ENCODE results near the gene ADAMTSL2. TPM values are rescaled to one million over a fixed set of nuclear protein-coding genes. Genes with fewer than 3 reads are reported as not detected.

The ADAMTSL2 gene
- total RNA-seq, 4 donors from 2014 or later, result 11.1 to 38.9 (median 26.9) TPM

DNA sequence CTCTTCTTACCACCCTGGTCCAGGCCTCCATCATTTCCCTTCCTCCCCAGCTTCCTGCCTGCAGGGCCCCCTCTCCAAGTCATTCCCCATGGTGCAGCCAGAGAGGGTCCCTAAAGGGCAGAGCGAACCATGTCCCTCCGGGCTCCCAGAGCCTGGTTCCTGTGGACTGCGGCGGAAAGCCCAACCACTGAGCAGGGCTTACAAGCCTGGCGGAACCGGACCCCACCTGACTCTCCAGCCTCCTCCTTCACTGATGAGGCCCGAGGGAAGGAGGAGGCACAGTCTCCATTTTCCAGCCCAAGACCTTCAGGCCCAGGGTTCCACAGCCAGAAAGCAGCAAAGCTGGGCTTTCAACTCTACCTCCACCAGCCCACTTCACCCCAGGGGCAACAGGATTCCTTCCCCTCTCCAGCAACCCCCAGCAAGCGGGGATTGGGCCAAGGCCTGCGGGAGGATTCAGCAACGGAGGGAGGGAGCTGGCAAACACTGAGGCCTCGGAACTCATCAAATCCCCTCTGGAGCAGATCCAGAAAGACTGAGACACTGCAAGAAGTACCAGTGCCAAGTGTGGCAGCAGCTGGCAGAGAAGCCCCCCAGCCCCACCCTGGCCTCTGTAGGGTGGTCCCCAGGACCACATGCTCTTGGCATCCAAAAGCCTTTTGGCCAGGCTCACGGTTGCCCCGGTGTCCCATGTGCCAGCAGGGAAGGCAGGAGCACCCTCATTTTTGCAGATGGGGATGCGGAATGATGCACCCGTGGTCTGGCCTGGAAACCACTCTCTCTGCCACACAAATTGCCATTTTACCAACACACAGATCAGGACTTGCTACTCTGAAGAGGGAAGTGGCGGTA, 71.6 kb downstream of the ADAMTSL2 start:
- TF ChIP-seq POLR2A (IDR thresholded peaks at IDR 0.05) (no peak), EP300 (IDR thresholded peaks at IDR 0.05) (no peak)
- TF ChIP-seq, protein P1, sequence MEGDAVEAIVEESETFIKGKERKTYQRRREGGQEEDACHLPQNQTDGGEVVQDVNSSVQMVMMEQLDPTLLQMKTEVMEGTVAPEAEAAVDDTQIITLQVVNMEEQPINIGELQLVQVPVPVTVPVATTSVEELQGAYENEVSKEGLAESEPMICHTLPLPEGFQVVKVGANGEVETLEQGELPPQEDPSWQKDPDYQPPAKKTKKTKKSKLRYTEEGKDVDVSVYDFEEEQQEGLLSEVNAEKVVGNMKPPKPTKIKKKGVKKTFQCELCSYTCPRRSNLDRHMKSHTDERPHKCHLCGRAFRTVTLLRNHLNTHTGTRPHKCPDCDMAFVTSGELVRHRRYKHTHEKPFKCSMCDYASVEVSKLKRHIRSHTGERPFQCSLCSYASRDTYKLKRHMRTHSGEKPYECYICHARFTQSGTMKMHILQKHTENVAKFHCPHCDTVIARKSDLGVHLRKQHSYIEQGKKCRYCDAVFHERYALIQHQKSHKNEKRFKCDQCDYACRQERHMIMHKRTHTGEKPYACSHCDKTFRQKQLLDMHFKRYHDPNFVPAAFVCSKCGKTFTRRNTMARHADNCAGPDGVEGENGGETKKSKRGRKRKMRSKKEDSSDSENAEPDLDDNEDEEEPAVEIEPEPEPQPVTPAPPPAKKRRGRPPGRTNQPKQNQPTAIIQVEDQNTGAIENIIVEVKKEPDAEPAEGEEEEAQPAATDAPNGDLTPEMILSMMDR (IDR thresholded peaks at IDR 0.05), result no peak
- Histone ChIP-seq H3K36me3 (no peaks in the 10 kb centered on the region), H3K27me3 (peaks cover 0 to 73% of the 10 kb centered on the region in 2 donors), H3K4me3 (no peak overlapping the region), H3K4me1 (peaks cover 0 to 4% (median 0%) of the 10 kb centered on the region in 4 donors), H3K9me3 (no peaks in the 10 kb centered on the region), H3K27ac (no peak overlapping the region)
- WGBS, 2 donors, result 55 to 67% methylated on average over 15 of the region's 16 CpGs
- no peak for DNase-seq (ENCODE audit: low spot score in 2 of 2)

DNA sequence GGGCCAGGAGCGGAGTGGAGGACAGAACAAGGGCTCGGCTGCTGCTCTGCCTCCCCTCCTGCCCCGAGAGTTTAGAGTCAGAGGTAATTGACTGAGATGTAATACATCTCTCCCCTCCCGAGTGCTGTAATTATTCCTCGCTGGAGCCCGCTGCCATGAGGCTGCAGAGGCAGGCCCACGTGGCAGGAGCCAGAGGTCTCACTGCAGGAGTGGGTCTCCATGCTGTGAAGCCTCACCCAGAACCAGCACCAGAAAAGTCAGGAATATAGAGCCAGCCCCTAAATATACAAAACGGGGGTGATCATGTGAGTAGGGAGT, 72.2 kb downstream of the ADAMTSL2 start:
- Histone ChIP-seq H3K27me3 (peaks cover 0 to 79% of the 10 kb centered on the region in 2 donors), H3K27ac (no peak overlapping the region), H3K4me1 (peaks cover 0 to 4% (median 0%) of the 10 kb centered on the region in 4 donors), H3K9me3 (no peaks in the 10 kb centered on the region), H3K36me3 (no peaks in the 10 kb centered on the region), H3K4me3 (no peak overlapping the region)
- TF ChIP-seq POLR2A (IDR thresholded peaks at IDR 0.05), result no peak
- TF ChIP-seq, protein P1 (IDR thresholded peaks at IDR 0.05), result no peak
- TF ChIP-seq EP300 (IDR thresholded peaks at IDR 0.05), result no peak
- WGBS, 2 donors, result 22 to 46% methylated on average over 5 to 8 of the region's 8 CpGs
- no peak for DNase-seq (ENCODE audit: low spot score in 2 of 2)

DNA sequence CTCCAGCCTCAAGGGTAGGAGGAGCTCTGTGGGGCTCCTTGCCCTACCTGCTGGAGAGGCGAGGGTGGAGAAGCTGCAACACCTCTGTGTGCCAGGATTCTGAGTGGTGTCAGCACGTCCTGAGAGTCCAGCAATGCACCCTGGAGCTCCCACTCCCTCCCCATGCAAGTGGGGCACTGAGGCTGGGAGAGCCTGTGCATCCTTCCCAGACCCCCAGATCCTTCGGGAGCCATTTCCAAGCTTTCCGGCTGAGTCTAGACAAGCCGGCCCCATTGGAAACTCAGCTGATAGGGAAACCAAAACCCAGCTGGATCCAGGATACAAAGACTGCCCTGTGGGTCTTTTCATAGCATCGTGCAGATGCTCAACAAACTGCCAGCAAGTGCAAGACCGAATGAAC, 72.9 kb downstream of the ADAMTSL2 start:
- 32 to 41% methylated on average over 6 to 7 of the region's 7 CpGs for WGBS, 2 donors
- no peak for DNase-seq (ENCODE audit: low spot score in 2 of 2)
- TF ChIP-seq POLR2A (IDR thresholded peaks at IDR 0.05), result no peak
- TF ChIP-seq, protein P1 (IDR thresholded peaks at IDR 0.05), result no peak
- TF ChIP-seq EP300 (IDR thresholded peaks at IDR 0.05), result no peak
- Histone ChIP-seq H3K4me3 (no peak overlapping the region), H3K4me1 (peaks cover 0 to 4% (median 0%) of the 10 kb centered on the region in 4 donors), H3K36me3 (no peaks in the 10 kb centered on the region), H3K27ac (no peak overlapping the region), H3K27me3 (peaks cover 0 to 74% of the 10 kb centered on the region in 2 donors), H3K9me3 (no peaks in the 10 kb centered on the region)

DNA sequence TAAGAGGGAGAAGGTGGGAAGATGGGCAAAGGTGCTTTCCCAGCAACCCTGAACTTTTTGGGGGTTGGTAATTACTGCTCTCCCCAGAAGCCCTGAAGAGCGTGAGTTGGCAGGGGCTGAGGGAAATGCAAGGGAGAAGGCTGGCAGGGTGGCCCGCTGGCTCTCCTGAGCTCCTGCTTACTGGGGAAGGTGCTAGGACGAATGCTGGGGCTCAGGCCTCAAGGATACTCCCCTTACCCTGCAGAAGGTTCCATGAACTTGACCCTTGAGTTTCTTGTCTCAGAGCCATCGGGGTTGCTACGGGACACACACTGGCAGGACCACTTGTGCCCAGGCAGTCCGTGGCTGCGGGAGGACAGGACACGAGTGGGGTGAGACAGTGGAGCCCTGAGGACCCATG, 73.5 kb downstream of the ADAMTSL2 start:
- 78 to 84% methylated on average over 8 of the region's 8 CpGs for WGBS, 2 donors
- DNase-seq (ENCODE audit: low spot score in 2 of 2), result no peak
- H3K4me3 ChIP-seq, result no peak overlapping the region
- peaks cover 0 to 4% (median 0%) of the 10 kb centered on the region in 4 donors for H3K4me1 ChIP-seq
- no peaks in the 10 kb centered on the region for H3K9me3 ChIP-seq
- H3K36me3 ChIP-seq, result no peaks in the 10 kb centered on the region
- peaks cover 0 to 76% of the 10 kb centered on the region in 2 donors for H3K27me3 ChIP-seq
- no peak overlapping the region for H3K27ac ChIP-seq
- TF ChIP-seq, protein P1 (IDR thresholded peaks at IDR 0.05), result no peak
- no peak for TF ChIP-seq EP300 (IDR thresholded peaks at IDR 0.05)
- no peak for TF ChIP-seq POLR2A (IDR thresholded peaks at IDR 0.05)

DNA sequence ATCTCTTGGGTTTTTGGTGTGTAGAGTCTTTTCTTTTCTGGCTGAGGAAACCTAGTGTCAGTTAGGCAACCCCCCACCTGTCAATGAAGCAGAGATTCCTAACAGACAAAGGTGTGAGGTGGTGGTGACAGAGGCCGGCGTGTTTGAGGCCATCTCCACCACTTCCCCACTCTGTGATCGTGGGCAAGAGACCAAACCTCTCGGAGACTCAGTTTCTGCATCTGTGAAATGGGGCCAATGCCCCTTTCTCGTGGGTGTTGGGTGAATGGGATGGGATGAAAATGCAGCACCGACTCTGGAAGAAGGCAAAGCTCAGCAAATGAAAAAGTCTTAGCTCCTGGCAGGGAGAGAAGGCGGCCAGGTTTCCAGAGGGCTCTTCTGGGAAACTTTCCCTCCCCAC, 73.9 kb downstream of the ADAMTSL2 start:
- no peak for DNase-seq (ENCODE audit: low spot score in 2 of 2)
- TF ChIP-seq, protein P1 (IDR thresholded peaks at IDR 0.05), result no peak
- TF ChIP-seq EP300 (IDR thresholded peaks at IDR 0.05), result no peak
- no peak for TF ChIP-seq POLR2A (IDR thresholded peaks at IDR 0.05)
- peaks cover 0 to 76% of the 10 kb centered on the region in 2 donors for H3K27me3 ChIP-seq
- no peak overlapping the region for H3K27ac ChIP-seq
- WGBS, 2 donors, result 69 to 80% methylated on average over 7 of the region's 7 CpGs
- H3K4me1 ChIP-seq, result peaks cover 0 to 4% (median 0%) of the 10 kb centered on the region in 4 donors
- H3K4me3 ChIP-seq, result no peak overlapping the region
- H3K36me3 ChIP-seq, result no peaks in the 10 kb centered on the region
- no peaks in the 10 kb centered on the region for H3K9me3 ChIP-seq

All from tibial nerve (tissue), 4 donors.